ENCODE data around the gene TMEM183A. TPM values are rescaled to one million over a fixed set of nuclear protein-coding genes. Genes with fewer than 3 reads are reported as not detected.

Gene TMEM183A
- total RNA-seq, 1 donor from 2014 or later: 75.8 TPM

DNA sequence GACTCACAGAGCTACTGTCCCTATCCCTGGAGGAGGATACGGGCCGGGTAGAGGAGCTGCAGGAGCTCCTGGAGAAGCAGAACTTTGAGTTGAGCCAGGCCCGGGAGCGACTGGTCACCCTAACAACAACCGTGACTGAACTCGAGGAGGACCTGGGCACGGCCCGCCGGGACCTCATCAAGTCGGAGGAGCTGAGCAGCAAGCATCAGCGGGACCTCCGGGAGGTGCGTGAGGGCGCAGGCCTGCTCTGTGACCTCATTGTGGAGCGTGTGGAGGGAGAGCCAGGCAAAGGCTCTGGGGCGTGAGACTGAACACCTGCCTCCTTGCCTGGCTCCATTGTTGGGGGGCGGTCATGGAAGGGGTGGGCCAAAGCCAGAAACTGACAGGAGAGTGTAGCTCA is 38.2 kb downstream of the TMEM183A start:
- DNase-seq (ENCODE audit: extremely low spot score, unreplicated experiment): no peak
- TF ChIP-seq, protein P1, sequence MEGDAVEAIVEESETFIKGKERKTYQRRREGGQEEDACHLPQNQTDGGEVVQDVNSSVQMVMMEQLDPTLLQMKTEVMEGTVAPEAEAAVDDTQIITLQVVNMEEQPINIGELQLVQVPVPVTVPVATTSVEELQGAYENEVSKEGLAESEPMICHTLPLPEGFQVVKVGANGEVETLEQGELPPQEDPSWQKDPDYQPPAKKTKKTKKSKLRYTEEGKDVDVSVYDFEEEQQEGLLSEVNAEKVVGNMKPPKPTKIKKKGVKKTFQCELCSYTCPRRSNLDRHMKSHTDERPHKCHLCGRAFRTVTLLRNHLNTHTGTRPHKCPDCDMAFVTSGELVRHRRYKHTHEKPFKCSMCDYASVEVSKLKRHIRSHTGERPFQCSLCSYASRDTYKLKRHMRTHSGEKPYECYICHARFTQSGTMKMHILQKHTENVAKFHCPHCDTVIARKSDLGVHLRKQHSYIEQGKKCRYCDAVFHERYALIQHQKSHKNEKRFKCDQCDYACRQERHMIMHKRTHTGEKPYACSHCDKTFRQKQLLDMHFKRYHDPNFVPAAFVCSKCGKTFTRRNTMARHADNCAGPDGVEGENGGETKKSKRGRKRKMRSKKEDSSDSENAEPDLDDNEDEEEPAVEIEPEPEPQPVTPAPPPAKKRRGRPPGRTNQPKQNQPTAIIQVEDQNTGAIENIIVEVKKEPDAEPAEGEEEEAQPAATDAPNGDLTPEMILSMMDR (conservative IDR thresholded peaks at IDR 0.05): no peak
- no peak overlapping the region for H3K4me3 Mint-ChIP-seq
- H3K27me3 Mint-ChIP-seq: peaks cover 32% of the 10 kb centered on the region
- H3K9me3 Mint-ChIP-seq: no peaks in the 10 kb centered on the region
- H3K36me3 Mint-ChIP-seq: no peaks in the 10 kb centered on the region
- peaks cover 36% of the 10 kb centered on the region for H3K4me1 Mint-ChIP-seq (ENCODE audit: unreplicated experiment)
- H3K27ac Mint-ChIP-seq: no peak overlapping the region

DNA sequence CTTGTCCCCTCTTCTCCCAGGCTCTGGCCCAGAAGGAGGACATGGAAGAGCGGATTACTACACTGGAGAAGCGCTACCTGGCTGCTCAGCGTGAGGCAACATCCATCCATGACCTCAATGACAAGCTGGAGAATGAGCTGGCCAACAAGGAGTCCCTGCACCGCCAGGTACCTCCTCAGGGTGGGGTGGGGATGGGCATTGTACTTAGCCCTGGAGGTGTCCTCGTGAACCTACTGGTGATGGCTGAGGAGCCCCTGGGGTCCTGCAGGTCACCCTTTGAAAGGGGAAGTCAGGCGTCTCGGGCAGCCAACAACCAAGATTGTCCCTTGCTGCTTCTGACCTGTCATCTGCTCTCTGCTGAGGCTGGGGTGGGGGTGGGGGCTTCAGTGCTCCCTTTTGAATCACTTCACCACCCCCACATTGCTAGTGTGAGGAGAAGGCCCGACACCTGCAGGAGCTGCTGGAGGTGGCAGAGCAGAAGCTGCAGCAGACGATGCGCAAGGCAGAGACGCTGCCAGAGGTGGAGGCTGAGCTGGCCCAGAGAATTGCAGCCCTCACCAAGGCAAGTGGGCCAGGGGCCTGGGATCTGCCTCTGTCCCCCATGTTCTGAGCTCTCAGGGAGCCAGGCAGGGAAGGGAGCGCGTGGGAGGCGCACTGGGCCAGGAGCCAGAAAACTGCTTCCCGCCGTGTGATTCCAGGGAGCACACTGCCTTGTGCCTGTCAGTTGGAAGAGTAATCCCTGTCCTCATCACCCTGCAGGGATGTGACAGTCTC is 38.8 kb downstream of the TMEM183A start:
- Mint-ChIP-seq H3K4me1 (ENCODE audit: unreplicated experiment) (peaks cover 30% of the 10 kb centered on the region), H3K36me3 (no peaks in the 10 kb centered on the region), H3K9me3 (no peaks in the 10 kb centered on the region), H3K27me3 (peaks cover 36% of the 10 kb centered on the region), H3K4me3 (no peak overlapping the region), H3K27ac (no peak overlapping the region)
- DNase-seq (ENCODE audit: extremely low spot score, unreplicated experiment): no peak
- TF ChIP-seq, protein P1 (conservative IDR thresholded peaks at IDR 0.05): no peak

DNA sequence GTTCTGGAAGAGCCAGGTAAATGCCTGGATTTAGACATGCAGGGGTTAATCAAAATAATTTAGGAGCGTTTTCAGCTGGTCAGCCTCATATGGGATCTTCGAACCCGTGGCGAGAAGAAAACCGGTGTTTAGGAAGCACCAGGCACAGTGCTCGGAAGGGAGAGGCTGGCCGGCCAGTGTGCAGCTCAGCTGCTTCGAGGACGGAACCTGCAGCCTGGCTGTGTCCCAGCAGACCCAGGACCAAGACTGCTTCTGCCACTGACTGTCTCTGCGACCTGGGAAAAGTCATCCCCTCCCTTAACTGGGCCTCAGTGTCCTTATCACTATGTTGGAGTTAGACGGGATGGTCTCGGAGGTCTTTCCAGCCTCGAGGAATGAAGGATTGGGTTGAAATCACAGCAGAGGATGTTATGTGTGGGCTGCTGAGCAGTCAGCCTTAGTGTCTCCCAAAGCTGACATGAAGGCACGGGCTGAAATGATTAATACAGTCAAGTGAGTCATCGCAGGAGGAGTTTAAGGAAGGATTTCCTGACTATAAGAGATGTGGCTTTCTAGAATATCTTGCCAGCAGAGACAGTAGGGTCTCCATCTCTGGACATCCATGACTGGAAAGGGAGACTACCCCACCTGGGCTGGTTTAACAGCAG is 39.9 kb downstream of the TMEM183A start:
- Mint-ChIP-seq H3K4me1 (ENCODE audit: unreplicated experiment) (peaks cover 36% of the 10 kb centered on the region), H3K9me3 (no peaks in the 10 kb centered on the region), H3K36me3 (no peaks in the 10 kb centered on the region), H3K27ac (peak overlapping the region; percentile 42), H3K4me3 (no peak overlapping the region), H3K27me3 (peaks cover 34% of the 10 kb centered on the region)
- no peak for DNase-seq (ENCODE audit: extremely low spot score, unreplicated experiment)
- TF ChIP-seq, protein P1 (conservative IDR thresholded peaks at IDR 0.05): no peak

DNA sequence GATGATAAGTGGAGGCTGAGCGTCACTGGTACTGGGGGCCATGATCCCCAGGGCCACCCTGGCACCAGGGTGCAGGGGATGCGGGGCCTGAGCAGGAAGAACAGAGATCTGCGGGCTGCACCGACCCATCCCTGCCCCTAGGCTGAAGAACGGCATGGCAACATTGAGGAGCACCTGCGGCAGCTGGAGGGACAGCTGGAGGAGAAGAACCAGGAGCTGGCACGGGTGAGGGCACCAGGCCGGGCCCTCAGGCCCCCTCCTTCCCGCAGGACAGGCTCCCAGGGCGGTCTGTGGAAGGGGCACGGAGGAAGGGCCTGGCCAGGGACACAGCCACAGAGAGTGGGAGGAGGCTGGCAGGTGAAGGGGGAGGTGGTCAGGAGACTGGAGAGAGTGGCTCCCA is 40.9 kb downstream of the TMEM183A start:
- H3K27me3 Mint-ChIP-seq: peaks cover 34% of the 10 kb centered on the region
- DNase-seq (ENCODE audit: extremely low spot score, unreplicated experiment): no peak
- no peaks in the 10 kb centered on the region for H3K9me3 Mint-ChIP-seq
- H3K27ac Mint-ChIP-seq: no peak overlapping the region
- no peaks in the 10 kb centered on the region for H3K36me3 Mint-ChIP-seq
- H3K4me1 Mint-ChIP-seq (ENCODE audit: unreplicated experiment): peaks cover 45% of the 10 kb centered on the region
- TF ChIP-seq, protein P1 (conservative IDR thresholded peaks at IDR 0.05): no peak
- H3K4me3 Mint-ChIP-seq: no peak overlapping the region

DNA sequence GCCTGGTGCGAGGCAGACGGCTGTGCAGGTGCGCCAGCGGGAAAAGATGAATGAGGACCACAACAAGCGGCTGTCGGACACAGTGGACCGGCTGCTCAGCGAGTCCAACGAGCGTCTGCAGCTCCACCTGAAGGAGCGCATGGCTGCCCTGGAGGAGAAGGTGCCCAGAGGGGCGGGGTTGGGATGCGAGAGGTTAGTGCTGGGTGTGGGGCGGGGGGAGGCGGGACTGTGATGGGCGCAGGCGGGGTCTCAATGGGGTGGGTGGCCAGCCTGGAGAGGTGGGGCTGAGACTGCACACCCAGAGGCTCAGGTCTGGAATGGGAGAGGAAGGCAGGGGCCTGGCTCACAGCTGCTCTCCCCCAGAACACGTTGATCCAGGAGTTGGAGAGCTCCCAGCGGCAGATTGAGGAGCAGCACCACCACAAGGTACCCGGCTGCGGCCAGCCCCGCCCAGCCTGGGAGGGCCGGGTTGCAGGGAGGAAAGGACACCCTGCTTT is 41.4 kb downstream of the TMEM183A start:
- H3K36me3 Mint-ChIP-seq: no peaks in the 10 kb centered on the region
- H3K27me3 Mint-ChIP-seq: peaks cover 34% of the 10 kb centered on the region
- TF ChIP-seq, protein P1 (conservative IDR thresholded peaks at IDR 0.05): no peak
- no peaks in the 10 kb centered on the region for H3K9me3 Mint-ChIP-seq
- H3K4me3 Mint-ChIP-seq: no peak overlapping the region
- no peak overlapping the region for H3K27ac Mint-ChIP-seq
- DNase-seq (ENCODE audit: extremely low spot score, unreplicated experiment): no peak
- peaks cover 45% of the 10 kb centered on the region for H3K4me1 Mint-ChIP-seq (ENCODE audit: unreplicated experiment)
